NCI-H1092 treated with DMSO at 0.1 percent for 48 hours (cell line): Measurements from ENCODE around the gene SYT10.
"Not testable (repeated sequence)": the region's sequence is repeated elsewhere in the genome, so short reads cannot be mapped to it uniquely, and the experiment has no call there.

Source experiments
- DNase-seq: peaks from one replicate; lab custom pipeline; 2025; lab: John Stamatoyannopoulos, UW

The SYT10 gene

DNA sequence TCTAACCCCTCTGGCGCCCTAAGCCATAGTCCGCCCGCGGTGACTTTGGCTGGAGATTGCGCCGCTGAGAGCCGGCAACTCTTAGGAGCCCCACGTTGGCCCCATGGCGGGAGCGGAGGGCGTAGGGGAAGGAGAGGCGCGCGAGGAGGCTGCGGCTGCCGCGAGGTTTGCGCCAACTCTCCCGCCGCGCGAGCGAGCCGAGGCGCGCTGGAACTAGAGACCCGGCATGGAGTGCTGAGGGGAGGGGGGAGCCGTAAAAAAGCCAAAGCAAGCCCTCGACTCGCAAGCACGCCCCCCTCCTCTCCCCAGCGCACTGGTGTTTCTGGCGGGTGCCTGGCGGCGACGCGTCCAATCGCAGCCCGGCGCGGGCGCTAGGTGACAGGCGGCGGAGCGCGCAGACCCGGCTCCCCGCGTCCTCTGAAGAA lies at the start of gene SYT10:
SYT10 (minus strand) TSS at position 233 of the 425 bp plus-strand sequence. CDS start 297 bp downstream, outside the sequence.
- no peak for DNase-seq

DNA sequence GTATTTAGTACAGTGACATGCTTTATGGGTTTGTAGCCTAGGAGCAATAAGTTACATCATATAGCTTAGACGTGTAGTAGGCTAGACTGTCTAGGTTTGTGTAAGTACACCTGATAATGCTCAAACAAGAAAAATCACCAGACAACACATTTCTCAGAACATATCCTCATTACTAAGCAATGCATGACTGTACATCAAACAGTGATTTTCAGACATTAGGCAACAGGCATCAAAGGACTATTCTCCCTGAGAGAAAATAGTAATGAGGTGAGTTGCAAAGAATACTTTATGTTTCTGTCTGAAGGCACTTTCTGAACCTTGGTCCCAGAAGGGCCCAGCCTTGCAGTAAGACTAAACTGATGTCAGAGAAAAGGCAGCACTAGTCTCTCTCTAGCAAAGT lies 48.4 kb upstream of the SYT10 start:
- DNase-seq: no peak

DNA sequence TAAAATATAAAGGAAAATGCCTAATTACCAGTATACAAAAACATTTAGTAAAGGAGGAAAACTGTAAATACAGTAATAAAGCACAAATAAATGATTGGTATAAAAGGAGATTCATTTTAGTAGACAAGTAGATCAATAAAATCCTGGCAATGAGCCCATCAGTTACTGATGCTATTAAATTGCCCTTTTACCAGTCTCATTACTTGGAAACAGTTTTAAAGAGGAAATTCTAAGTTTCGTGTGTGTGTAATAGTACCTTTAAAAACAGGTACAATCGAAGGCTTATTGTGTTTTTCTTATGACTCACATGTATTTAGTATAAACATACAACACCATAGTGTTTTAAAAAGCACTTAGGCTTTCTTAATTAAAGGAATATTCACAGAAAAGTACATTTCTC lies 46.4 kb upstream of the SYT10 start:
- no peak for DNase-seq

DNA sequence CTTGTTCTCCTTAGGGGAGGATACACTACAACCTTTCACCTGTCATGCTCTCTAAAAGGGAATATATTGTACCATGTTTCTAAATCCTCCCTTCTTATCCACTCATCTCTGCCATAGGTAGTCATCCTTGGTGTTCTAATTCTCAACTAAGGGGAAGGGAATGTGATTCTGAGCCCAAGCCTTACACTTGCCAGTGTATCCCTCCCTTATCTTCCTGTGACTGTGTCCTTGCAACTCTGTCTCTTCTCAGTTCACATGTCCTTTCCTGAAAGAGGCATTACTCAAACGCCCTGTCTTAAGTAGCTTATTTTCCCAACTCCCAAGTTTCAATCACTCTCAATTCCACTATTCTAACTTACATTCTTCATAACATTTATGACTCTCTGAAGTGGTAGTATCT lies 44.5 kb upstream of the SYT10 start:
- DNase-seq: no peak

DNA sequence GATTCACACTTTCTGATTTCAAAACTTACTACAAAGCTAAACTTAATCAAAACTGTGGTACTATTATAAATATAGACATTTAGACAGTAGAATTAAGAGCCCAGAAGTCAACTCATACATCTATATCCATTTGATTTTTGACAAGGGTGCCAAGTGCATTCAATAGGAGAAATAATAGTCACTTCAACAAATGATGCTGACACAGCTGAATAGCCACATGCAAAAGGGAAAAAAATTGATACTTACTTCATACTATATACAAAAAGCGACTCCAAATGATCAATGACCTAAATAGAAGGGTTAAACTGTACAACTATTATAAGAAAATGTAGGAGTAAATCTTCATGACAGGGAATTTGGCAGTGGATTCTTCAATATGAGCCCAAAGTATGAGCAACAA lies 40.7 kb upstream of the SYT10 start:
- no peak for DNase-seq

- no peak for DNase-seq
Measured at GRCh38 chr12:33476058-33476457, 36.4 kb upstream of the SYT10 start.

DNA sequence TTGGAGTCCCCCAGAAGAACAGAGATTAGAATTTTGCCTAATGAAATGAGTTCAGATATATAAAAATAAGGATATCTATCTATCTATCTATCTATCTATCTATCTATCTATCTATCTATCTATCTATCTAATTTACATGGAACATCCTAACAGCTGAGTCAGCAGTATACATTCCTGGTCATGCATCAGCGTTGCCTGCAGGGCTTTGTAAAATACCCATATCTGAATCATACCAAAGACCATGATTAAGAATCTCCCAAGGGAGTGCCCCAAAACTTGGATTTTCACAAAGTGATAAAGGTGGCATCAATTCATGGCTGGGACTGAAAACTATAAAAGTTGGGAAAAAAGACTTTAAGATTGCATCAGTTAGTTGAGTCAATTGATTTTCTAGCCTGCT lies 32.7 kb upstream of the SYT10 start:
- DNase-seq: no peak

GRCh38 chr12:33455096-33455495 lies 15.5 kb upstream of the SYT10 start:
- no peak for DNase-seq

DNA sequence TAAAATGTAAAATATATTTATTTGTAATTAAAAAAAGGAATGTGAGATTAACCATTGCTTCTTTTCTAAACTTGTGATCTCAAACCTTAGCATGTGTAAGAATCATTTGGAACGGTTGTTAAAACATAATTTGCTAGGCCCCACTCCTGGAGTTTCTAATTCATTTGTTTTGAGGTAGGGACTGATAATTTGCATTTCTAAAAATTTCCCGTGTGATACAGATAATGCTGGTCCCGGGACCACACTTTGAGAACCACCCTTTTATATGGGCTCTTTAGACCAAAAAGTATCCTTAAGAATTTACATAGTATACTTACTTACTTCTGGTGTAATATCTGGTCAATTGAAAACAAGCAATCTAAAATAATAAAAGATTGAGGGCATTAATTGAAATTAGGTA lies 10.9 kb upstream of the SYT10 start:
- no peak for DNase-seq

DNA sequence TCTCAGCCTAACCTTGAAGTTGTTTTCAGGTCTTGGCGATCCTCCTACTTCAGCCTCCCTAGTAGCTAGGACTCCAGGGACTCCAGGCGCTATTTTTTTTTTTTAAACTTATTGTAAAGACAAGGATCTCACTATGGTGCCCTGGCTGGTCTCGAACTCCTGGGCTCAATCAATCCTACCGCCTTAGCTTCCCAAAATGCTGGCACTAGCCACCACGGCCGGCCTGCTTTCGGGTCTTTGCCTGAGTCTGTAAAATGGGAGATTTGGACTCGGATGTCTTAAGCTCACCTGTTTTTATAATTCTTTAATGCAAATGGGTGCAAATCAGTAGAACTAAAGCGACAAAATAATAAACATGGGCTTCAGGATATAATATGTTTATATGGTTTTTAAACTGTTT lies 858 bp upstream of the SYT10 start:
- DNase-seq: no peak

GRCh38 chr12:33438851-33439586 lies 600 bp downstream of the SYT10 start:
- DNase-seq: no peak

GRCh38 chr12:33438025-33438772 lies 1.4 kb downstream of the SYT10 start:
- DNase-seq: no peak

GRCh38 chr12:33437598-33437997 lies 2.0 kb downstream of the SYT10 start:
- DNase-seq: no peak

- no peak for DNase-seq
Measured at GRCh38 chr12:33432992-33433391, 6.6 kb downstream of the SYT10 start.

DNA sequence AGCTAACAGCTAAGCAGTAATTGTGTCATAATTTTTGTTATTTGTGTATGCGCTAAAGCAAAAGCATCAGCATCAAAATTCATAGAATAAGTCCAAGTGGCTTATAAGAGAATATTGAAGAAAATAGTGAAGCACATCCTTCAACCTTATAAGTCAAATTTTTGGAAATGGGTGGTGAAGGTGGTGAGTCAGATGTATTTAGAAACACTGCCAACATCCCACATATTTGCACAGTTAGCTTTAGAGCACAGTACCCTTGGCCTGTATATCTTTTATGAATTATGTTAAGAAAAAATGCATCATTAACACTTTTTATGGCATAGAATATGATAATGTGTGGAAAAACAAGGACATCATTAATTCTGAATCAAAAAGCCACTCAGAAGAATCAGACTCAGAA lies 8.0 kb downstream of the SYT10 start:
- no peak for DNase-seq

- no peak for DNase-seq
Measured at GRCh38 chr12:33429468-33429867, 10.2 kb downstream of the SYT10 start.

DNA sequence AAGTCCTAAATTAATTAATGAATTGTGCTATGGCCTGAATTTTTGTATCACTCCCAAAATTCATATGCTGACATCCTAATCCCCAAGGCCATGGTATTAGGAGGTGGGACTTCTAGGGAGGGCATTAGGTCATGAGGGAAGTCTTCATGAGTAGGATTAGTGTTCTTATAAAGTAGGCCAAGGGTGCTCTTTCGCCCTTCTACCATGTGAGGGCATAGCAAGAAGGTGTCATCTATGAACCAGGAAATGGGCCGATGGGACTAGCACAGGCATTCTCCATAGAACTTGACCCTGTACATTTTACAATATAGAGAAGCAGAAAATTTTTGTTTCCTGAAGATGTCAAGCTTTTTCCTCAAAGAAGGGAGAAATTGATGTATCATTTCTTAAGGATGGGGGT lies 12.5 kb downstream of the SYT10 start:
- DNase-seq: no peak

DNA sequence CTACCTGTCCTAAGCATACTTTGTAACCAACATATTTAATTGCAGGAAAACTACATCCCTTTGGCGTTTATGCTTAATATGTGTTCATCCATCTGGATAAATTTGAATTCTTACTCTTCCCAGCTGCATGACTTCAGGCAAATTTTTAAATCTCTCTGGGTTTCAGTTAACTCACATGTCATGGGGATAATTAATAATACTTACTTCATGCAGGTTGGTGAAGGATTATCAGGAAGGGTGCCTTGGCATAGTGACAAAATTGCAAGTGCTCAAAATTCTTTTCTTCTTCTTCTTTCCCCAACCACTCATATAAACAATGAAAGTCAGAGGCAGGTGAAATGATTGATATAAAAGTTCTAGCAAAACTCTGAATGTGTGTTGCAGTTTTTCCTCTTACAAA lies 15.9 kb downstream of the SYT10 start:
- DNase-seq: no peak

DNA sequence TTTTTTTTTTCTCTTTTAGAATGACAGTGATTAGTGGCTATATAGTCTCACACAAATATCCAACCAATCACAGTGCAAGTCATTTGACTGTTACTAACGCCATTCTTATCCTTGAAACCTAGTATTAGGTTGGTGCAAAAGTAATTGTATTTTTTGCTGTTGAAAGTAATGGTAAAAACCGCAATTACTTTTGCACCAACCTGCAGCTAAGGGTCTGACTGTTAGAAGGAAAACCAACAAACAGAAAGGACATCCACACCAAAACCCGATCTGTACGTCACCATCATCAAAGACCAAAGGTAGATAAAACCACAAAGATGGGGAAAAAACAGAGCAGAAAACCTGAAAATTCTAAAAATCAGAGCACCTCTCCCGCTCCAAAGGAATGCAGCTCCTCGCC lies 27.2 kb downstream of the SYT10 start:
- not testable (repeated sequence) for DNase-seq

DNA sequence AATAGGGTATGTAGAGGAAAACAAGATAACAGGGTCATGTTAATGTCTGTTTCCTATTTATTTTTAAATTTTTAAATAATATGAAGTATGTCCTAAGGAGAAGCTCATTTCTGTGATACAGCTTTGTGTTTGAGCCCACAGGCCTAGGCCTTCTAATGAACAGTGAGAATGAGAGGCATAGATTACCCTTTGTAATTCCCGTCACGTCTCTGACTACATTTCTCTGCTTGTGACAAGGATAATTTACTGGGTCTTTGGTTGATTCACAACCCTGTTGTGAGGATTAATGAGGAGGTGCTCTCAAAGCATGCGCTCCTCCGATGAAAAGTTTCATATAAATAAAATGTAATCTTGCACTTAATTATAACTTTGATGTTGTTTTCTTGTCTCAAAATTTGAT lies 56.1 kb downstream of the SYT10 start:
- DNase-seq: no peak

GRCh38 chr12:33376153-33376552 lies 63.5 kb downstream of the SYT10 start:
- no peak for DNase-seq

- DNase-seq: no peak
Measured at GRCh38 chr12:33370318-33370717, 69.3 kb downstream of the SYT10 start.

GRCh38 chr12:33357181-33357580 lies 82.4 kb downstream of the SYT10 start:
- DNase-seq: no peak

- no peak for DNase-seq
Measured at GRCh38 chr12:33349791-33350190, 89.8 kb downstream of the SYT10 start.
